Stimulated activated CD8-positive, alpha-beta memory T cell treated with anti-CD3 and anti-CD28 coated beads, Interleukin-2, amount 100 ng/mL, for 1 hour (primary cell): ENCODE measurements around the gene KCND1.
A peak's percentile ranks its signal among the peaks of the same experiment; 100 is the strongest.

ENCODE experiments used
- DNase-seq, 2 donors: peaks; one replicate each; pipeline ENCODE4 v3.0.0-alpha.2; 2020; ENCODE audit warnings: low read depth in 2 of 2

The KCND1 gene

GRCh38 chrX:48974574-48974973 lies 2.9 kb upstream of the KCND1 start:
- DNase-seq = no peak

GRCh38 chrX:48974033-48974432 lies 2.4 kb upstream of the KCND1 start:
- DNase-seq = no peak

DNA sequence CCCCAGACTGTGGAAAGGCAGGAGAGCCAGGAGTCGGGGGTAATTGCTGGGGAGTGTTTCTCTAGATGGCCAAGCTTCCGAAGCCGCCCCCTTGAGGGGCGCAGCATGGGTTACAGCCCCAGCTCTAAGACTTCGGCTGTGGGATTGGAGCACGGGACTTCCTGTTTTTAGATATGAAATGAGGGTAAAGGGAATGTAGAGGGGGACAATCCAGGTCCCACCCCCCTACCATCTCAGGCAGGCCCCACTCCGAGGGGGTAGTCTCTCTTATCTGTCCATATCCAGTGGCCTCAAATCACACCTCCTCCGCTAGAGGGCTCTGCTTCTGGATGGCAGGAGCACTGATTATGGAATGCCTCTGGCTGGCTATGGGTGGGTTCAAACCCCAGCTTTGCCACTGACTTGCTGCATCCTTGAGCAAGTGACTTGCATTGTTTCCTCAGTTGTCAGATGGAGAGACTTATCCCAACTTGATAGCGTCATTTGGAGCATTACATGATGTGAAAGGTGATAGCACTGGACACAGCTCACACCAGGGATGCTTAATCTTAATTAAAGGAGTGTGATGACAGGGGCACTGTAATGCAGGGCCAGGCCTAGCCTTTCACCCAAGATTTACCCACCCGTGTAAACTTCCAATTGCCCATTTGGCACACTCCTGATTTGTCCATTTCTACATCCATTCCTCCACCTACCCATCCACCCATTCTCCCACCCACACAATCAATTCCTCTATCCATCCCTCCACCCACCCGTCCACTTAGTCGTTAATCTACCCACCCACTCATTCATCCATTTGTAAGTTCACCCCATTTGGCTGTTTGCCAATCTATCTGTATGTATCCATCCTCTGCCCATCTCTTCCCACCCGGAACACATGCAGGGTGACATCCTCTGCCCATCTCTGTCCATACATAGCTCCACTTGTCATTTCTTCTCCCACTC lies 848 bp upstream of the KCND1 start:
- DNase-seq = no peak

DNA sequence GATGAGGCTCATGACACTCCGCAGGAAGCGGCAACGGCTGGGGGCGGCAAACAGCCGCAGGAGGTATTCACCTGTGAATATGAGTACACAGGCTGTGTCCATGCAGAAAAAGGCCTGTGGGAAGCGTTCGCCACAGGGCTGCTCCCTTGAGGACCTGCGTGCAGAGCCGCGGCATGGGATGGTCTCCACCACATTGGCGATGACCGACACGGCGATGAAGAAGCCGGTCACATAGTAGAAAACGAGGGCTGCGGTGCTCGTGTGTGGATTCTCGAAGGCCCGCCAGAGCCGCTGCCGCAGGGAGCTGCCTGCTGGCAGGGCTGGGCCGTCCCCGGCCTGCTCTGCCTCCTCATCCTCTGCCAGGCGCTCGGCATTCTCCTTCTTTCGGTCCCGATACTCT lies 2.2 kb downstream of the KCND1 start:
- no peak for DNase-seq

DNA sequence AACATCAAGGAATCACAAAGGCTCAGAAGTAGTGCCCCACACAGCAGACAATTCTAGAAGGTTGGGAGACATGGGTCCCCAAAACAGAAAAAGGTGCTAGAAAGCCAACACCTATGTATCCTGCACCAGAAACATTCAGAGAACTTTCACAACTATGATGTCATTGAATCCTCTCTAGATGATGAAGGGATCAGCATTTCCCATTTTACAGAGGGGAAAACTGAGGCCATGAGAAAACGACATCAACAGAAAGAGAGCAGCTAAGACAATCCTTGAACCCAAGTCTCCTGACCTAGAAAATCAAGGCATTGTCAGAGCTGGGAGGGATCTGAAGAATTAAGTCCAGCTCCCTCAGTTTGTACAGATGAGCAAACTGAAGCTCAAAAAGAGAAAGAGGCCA lies 3.3 kb downstream of the KCND1 start:
- DNase-seq = no peak

- DNase-seq = no peak
Measured at GRCh38 chrX:48966796-48967579, 4.7 kb downstream of the KCND1 start.

GRCh38 chrX:48965959-48966358 lies 5.7 kb downstream of the KCND1 start:
- no peak for DNase-seq

GRCh38 chrX:48961585-48962091 lies 10.0 kb downstream of the KCND1 start:
- no peak for DNase-seq

GRCh38 chrX:48960291-48960690 lies 11.4 kb downstream of the KCND1 start:
- DNase-seq = no peak

- no peak for DNase-seq
Measured at GRCh38 chrX:48958635-48959094, 13.0 kb downstream of the KCND1 start.

- DNase-seq = peak; percentile 81 to 83
Measured at GRCh38 chrX:48957827-48958634, 13.6 kb downstream of the KCND1 start.

- DNase-seq = peak; percentile 42 to 61
Measured at GRCh38 chrX:48957477-48957826, 14.2 kb downstream of the KCND1 start, which contains the start of gene OTUD5. Gene OTUD5 (minus strand): TSS chrX:48957607. CDS start chrX:48957570, 37 bp downstream.

DNA sequence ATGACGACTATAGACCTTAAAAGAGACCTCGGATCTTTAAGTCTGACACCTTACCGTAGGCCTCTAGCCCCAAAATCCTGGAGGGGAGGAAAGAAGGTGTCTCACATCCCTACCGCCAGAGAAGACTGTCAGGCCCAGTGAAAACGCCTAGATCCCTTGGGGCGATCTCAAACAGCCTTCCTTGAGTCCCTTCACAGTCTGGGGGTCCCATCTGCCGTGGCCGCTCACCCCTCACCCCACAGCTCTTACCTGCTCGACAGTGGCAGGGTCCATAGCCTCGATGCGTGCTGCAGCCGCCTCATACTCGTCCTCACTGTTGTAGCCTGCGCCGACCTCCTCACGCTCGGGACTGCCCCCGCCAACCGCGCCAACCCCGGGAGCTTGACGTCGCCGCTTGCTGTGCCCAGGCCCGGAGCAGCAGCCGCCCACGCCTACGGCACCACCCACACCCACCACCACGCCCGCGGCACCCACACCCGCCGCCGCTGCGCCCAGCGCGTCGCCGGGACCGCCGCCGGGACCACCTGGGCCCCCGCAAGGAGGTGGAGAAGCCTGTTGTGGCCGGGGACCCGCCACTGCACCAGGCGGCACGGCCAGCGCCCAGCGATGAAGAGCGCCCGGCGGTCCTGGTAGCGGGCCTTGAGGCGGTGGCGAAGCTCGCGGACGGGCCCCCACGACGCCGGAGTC lies 14.8 kb downstream of the KCND1 start:
- DNase-seq = peak in 1 of 2 donors; percentile 31

- DNase-seq = no peak
Measured at GRCh38 chrX:48948589-48948988, 23.1 kb downstream of the KCND1 start.

DNA sequence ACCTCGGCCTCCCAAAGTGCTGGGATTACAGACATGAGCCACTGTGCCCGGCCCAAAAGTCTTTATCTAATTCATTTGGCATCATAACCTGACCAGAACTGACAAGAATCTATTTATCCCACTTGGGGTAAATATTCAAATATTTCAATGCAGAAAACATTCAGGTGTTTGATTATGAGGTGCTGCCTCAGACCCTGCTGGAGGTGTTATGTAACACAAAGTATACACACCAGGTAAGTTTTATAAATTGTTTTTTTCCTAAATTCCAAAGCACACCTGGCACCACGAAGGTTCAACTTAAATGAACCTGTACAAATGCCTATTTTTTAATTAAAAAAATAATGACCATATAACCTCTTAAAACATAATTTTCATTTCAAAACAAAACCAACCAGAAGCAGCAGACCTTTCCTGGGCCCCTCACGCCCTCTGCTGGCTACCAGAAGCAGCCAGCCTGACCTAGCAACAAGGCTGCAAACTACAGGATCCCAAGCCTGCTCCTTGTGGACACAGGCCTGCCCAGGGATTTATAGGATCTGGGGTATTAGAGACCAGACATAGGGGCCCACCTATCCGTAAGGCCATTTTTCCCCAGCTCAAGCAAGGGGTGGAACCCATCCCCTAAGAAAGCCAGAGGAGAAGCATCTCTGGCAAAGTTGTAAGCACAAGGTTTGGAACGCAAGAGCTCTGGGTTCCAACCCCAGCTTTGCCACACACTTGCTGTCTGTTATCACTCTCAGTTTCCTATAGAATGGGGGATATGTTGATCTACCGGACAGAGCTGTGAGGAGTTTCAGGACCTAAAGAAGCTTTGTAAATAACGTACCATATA lies 25.9 kb downstream of the KCND1 start:
- peak in 1 of 2 donors; percentile 22 for DNase-seq

DNA sequence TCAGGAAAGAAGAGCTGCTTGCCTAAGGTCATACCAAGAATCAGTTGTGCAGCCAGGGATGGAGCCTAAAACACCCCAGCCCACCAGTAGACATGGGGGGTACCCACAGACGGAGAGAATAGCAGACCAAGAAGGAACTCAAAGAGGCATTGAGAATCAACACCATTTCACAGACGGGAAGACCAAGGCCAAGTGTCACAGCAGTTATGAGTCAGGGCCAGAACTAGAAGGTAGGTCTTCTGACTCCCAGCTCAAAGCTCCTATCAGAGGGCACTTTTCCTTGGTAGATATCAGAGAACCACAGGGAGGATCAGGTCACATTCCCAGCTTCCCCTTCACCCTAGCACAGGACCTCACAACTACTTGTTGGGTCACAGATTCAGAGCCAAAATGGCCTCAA lies 28.7 kb downstream of the KCND1 start:
- DNase-seq = no peak

GRCh38 chrX:48940404-48940955 lies 31.2 kb downstream of the KCND1 start:
- DNase-seq = no peak

DNA sequence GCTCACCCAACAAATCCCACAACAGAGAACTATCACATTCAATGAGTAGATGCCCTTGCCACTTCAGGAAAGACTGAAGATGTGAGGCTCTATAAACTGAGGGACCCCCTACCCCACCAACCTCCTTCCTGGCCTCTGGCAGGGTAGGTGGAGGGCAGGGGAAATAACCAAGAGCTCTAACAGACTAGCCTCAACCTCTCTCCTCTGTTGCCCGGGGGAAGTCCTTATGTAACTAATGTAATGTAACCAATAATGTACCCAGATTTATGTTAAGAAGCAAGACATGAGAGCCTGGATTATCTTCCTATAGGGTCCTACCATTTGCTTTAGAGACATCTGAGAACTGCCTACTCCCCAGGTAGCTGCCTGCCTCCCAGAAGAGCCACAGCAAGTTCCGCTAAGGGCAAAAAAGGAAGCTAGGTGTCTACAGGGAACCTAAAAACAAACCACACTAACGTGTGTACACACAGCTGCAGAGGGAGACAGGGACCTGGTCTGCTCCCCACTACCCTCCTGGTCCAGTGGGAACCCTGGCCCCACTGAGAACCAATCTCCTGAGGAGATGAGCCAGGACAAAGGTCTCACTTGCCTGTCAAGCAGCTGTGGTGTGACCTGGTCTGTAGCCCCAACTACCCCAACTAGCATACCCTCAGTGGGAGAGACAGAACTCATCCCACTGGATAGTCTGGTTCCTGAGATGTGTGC lies 32.0 kb downstream of the KCND1 start:
- no peak for DNase-seq
